Heart left ventricle (tissue), 13 donors: Measurements from ENCODE around the gene GALNTL6.

ENCODE experiments used
- CTCF ChIP-seq, 12 donors: fragments of 200-600 bp; sonication (generic) in 4 of 12; IDR thresholded peaks; one replicate each; pipeline versions ENCODE4 v1.5.0 to v1.8.0; 2018 to 2022; ENCODE audit warnings: antibody characterized with exemption in 12 of 12, mild to moderate bottlenecking in 5 of 12
- POLR2A ChIP-seq, 2 donors: fragments of 450-650 bp; IDR thresholded peaks; one replicate each; pipeline ENCODE4 v1.6.1; 2017; ENCODE audit warnings: antibody characterized with exemption in 2 of 2, mild to moderate bottlenecking in 2 of 2, moderate library complexity in 2 of 2
- donor health status: ischemic (EF 13 %, LVEDD 7.1; RV severe dilation, severe dysfunction).
- donor health status: DM: no; HTN: yes; CAD: no.
- donor health status: DM: no; HTN: no; CAD: no.
- donor health status: ischemic (EF 25% LVEDD 6.9; RV normal size, moderate dysfunction).
- donor health status: ischemic (EF 25% LVEDD 5.7; RV mildly dilated, moderate dysfunction).
- donor health status: ischemic (EF 35%, LVEDD 5.7; RV mildly dilated, moderate dysfunction).
- donor health status: nonischemic (EF 11% LVEDD 7.7; RV severe dilation, severe dysfunction).
- donor health status: DM: yes; HTN: yes; CAD: no.
- donor health status: PGD.
- donor health status: ischemic (EF 29% LVEDD 5.4; RV normal size, mild dysfunction).
- donor health status: nonischemic (EF 23%, LVEDD 6.1; RV moderate dilation, normal function).

- TF ChIP-seq CTCF (IDR thresholded peaks at IDR 0.05) = no peak
- no peak for TF ChIP-seq POLR2A (IDR thresholded peaks at IDR 0.05)
Measured at GRCh38 chr4:171981185-171981584, 168.0 kb downstream of the GALNTL6 start.
